Immature natural killer cell (primary cell): ENCODE results near the gene NSMF. TPM values are rescaled to one million over a fixed set of nuclear protein-coding genes. Genes with fewer than 3 reads are reported as not detected.

ENCODE experiments used
- DNase-seq, 3 donors: peaks; one replicate each; pipeline ENCODE4 v3.0.0; 2022; ENCODE audit warnings: mixed read lengths in 1 of 3
- H3K27ac Mint-ChIP-seq, 6 donors: one replicate each; pipeline ENCODE4 v1.8.0; 2020; ENCODE audit warnings: mixed read lengths in 6 of 6, mild to moderate bottlenecking in 5 of 6, inconsistent platforms in 4 of 6, moderate library complexity in 3 of 6
- H3K27me3 Mint-ChIP-seq, 3 donors: one replicate each; pipeline ENCODE4 v1.8.0; 2020 to 2021; ENCODE audit warnings: low read depth in 3 of 3, mild to moderate bottlenecking in 3 of 3, mixed read lengths in 3 of 3, moderate library complexity in 3 of 3, inconsistent platforms in 1 of 3
- H3K36me3 Mint-ChIP-seq, 3 donors: one replicate each; pipeline ENCODE4 v1.8.0; 2020; ENCODE audit warnings: mixed read lengths in 3 of 3, inconsistent platforms in 2 of 3, mild to moderate bottlenecking in 2 of 3
- H3K4me1 Mint-ChIP-seq, 2 donors: one replicate each; pipeline ENCODE4 v1.8.0; 2020; ENCODE audit warnings: inconsistent platforms in 2 of 2, mild to moderate bottlenecking in 2 of 2, mixed read lengths in 2 of 2, moderate library complexity in 1 of 2
- H3K4me3 Mint-ChIP-seq, 5 donors: one replicate each; pipeline ENCODE4 v1.8.0; 2020; ENCODE audit warnings: mild to moderate bottlenecking in 5 of 5, mixed read lengths in 5 of 5, inconsistent platforms in 3 of 5, moderate library complexity in 3 of 5
- H3K9me3 Mint-ChIP-seq, 6 donors: one replicate each; pipeline ENCODE4 v1.8.0; 2020; ENCODE audit warnings: mild to moderate bottlenecking in 6 of 6, mixed read lengths in 6 of 6, inconsistent platforms in 4 of 6, moderate library complexity in 3 of 6
- polyA plus RNA-seq, 3 donors: library from polyadenylated mRNA; unstranded; fragments of 300-500 nt; fragmentation: Illumina TruSeq; gene quantifications; one replicate each; pipeline ENCODE4 v1.2.3, GENCODE V29; 2021

Gene NSMF
- polyA plus RNA-seq, 3 donors from 2014 or later: 9.4 to 14.3 (median 9.6) TPM

DNA sequence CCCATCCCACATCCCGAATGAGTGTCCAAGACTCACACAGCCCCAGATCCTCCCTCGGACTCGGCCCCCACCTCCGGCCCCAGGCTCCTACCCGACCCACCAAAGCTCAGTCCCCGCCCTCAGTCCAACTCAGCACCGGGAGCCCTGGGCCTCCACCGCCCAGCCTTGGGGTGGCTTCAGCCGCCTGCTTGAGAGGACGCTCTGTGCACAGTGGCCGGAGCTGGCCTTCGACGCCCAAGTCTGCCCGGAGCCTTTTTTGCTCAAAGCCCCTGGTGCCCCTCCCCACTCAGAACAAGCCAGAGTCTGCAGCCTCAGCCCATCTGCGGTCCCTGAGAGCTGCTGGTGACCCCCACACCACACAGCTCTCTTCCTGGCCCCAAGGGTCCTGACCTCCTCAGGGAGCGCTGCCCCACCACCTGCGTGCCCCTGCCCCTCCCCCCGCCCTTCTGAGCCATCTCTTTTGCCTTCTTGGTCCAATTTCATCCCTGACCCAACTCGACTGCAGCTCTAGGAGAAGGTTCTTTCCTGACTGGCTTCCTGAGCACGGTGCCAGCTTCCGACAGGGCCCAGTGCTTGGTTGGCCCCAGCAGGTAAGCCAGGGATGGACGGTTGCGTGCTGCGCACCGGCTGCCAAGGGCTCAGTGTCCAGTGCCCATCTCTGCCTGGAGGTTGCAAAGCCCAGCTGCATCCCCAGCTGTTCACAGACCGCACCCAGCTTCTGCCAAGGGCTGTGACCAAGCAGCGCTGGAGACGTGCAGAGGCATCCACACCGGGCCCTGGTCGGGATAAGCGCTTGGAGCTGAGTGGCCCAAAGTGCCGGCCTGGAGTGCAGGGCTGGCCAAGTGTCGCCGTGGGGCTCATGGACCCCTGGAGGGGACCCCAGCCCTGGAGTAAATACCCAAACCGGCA, 27.7 kb upstream of the NSMF start:
- Mint-ChIP-seq H3K4me3 (no peak overlapping the region), H3K27me3 (peaks cover 0 to 4% (median 4%) of the 10 kb centered on the region in 3 donors), H3K4me1 (peaks cover 0 to 5% of the 10 kb centered on the region in 2 donors), H3K9me3 (no peaks in the 10 kb centered on the region), H3K36me3 (no peaks in the 10 kb centered on the region), H3K27ac (no peak overlapping the region)
- no peak for DNase-seq

DNA sequence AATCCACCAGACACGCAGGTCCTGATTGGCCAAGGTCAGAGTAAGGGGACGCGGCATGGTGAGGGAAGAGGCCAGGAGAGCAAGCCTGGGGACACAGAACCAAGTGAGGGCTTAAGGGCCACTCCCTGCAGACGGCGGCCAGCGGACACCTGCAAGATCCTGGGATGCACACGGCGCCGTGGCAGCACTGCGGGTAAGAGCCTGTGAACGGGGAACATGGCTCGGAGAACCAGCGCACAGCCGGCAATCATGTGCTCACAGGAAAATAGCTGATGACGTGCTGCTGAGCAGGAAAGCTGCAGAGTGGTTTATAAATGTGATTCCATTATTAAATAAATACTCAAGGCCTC, 27.0 kb upstream of the NSMF start:
- H3K27me3 Mint-ChIP-seq: peaks cover 0 to 4% (median 4%) of the 10 kb centered on the region in 3 donors
- H3K4me1 Mint-ChIP-seq: peaks cover 0 to 11% of the 10 kb centered on the region in 2 donors
- H3K4me3 Mint-ChIP-seq: no peak overlapping the region
- H3K36me3 Mint-ChIP-seq: no peaks in the 10 kb centered on the region
- no peak overlapping the region for H3K27ac Mint-ChIP-seq
- no peak for DNase-seq
- no peaks in the 10 kb centered on the region for H3K9me3 Mint-ChIP-seq

DNA sequence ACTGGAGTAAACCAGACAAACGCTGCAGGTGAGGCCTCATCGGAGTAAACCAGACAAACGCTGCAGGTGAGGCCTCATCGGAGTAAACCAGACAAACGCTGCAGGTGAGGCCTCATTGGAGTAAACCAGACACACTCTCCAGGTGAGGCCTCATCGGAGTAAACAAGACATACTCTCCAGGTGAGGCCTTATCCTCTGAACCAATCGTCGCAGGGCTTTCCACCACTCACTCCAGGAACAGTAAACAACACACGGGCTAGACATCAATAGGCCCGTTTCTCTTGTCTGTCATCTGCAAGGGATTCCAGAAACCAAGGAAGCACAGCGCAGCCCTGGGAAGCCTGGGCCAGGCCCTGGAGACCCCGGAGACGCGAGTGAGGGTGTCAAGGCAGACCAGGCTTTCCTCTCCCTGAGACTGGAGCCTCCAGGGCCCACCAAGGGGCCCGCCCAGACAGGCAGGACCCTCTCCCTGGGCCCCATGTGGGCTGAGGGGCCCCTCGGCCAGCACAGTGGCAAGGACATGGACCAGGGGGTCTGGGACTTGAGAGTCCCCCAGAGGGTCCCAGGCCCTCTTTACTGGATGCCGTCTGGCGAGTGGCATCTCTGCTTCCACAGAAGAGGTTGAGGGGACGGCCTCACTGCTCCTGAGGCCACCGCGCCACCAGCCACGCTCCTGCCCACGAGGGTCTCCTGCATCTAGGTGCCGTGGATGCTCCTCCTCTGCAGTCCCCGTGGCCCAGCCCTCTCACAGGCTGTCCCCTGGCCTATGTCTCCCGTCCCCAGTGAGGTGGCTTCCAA, 26.4 kb upstream of the NSMF start:
- no peak for DNase-seq
- Mint-ChIP-seq H3K27ac (no peak overlapping the region), H3K27me3 (peaks cover 0 to 4% (median 4%) of the 10 kb centered on the region in 3 donors), H3K9me3 (no peaks in the 10 kb centered on the region), H3K4me3 (no peak overlapping the region), H3K36me3 (no peaks in the 10 kb centered on the region), H3K4me1 (peaks cover 0 to 11% of the 10 kb centered on the region in 2 donors)

DNA sequence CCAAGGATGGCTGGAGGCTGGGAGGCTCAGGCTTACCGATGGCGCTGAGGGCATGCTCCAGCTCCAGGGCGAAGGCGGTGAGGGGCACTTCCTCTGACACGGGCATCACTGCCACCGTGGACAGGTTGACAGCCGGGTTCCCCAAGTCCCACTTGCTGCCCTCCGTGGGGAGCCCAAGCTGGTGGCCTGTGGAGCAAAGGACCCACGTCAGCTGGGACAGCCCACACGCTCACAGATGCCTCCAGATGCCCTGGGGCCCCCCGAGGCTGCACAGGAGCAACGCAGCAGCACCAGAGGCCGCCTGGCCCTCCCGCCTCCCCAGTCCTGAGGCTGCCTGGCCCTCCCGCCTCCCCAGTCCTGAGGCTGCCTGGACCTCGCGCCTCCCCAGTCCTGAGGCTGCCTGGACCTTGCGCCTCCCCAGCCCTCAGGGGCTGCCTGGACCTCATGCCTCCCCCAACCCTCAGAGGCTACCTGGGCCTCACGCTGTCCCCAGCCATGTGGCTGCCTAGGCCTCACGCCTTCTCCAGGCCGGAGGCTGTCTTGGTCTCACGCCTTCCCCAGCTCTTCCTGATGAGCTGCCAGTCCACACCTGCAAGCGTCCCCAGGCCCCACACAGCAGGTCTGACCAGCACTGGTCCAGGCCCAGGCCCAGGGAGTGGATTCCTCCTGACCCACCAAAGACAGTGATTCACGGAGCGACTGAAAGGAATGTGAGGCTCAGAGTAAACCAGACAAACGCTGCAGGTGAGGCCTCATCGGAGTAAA, 25.6 kb upstream of the NSMF start:
- Mint-ChIP-seq H3K36me3 (no peaks in the 10 kb centered on the region), H3K27me3 (peaks cover 0 to 4% (median 2%) of the 10 kb centered on the region in 3 donors), H3K9me3 (no peaks in the 10 kb centered on the region), H3K27ac (no peak overlapping the region), H3K4me1 (peaks cover 0 to 11% of the 10 kb centered on the region in 2 donors), H3K4me3 (no peak overlapping the region)
- DNase-seq: no peak

DNA sequence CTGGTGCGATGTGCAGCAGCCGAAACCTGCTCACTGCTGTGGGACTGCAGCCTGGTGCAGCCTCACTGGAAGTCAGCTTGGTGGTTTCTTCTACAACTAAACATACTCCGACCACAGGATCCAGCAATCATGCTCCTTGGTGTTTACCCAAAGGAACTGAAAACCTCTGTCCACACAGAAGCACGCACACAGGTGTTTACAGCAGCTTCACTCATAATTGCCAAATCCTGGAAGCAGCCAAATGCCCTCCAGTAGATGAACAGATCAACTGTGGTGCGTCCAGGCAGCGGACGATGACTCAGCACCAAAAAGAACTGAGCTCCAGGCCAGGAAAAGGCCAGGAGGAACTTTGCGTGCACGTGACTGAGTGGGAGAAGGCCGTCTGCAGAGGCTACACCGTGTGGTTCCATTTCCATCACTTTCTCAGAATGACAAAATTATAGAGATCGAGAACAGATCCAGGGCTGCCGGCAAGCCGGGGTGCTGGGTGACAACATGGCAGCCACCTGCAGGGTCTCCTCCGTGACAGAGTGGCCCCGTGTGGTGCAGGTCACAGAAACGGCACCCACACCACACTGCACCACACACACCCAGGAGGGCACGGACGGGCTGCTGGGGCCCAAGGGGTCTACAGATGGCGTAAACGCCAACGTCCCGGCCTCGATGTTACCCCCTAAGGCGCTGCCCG, 23.1 kb upstream of the NSMF start:
- H3K27me3 Mint-ChIP-seq: peaks cover 0 to 2% (median 0%) of the 10 kb centered on the region in 3 donors
- peaks cover 0 to 3% (median 0%) of the 10 kb centered on the region in 3 donors for H3K36me3 Mint-ChIP-seq
- H3K9me3 Mint-ChIP-seq: no peaks in the 10 kb centered on the region
- no peak for DNase-seq
- peak overlapping the region in 1 of 6 donors; percentile 61 for H3K27ac Mint-ChIP-seq
- peaks cover 0 to 11% of the 10 kb centered on the region in 2 donors for H3K4me1 Mint-ChIP-seq
- no peak overlapping the region for H3K4me3 Mint-ChIP-seq

DNA sequence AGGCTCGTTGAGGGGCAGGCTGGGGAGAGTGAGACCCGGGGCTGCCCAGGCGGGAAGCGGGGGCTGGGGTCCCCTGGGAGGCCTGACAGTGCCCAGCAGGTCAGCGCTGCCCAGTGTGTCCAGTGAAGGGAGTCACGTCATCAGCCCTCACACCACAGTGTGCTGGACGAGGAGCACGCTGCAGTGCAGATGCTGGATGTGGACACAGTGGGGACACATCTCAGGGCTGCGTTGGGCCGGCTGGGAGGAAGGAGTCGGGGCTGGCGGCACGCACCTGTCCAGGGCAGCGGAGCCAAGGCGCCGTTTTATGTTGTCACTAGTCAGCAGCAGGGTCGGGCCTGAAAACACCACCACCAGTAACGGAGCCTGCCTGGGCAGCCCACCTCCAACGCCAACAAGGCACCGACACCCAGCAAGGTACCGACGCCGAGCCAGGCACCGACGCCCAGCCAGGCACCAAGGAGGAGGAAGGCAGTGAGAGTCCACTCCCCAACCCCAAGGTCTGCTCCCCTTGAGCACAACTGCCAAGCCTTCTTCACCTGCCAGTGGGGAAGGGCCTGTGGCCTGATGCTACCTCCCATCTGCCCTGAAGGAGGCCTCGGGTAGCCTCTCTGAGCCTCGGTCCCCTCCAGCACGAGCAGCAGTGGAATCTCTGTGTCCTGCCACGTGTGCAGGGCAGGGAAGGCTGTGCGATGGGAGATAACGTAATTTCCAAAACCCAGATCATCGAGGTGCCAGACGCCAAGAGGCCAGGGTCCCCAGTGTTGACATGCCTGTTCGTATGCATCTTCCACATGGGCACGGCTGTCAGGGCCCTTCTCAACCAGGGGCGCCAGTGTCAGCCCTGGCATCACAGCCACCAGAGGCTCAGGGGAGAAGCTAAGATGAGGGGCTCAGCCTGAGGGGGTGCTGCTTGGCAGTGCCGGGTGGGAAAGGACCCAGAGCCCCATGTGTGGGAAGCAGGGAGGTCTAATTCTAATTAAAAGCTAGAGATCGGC, 21.9 kb upstream of the NSMF start:
- Mint-ChIP-seq H3K27ac (no peak overlapping the region), H3K4me3 (no peak overlapping the region), H3K36me3 (peaks cover 0 to 3% (median 1%) of the 10 kb centered on the region in 3 donors), H3K27me3 (peaks cover 0 to 2% (median 0%) of the 10 kb centered on the region in 3 donors), H3K9me3 (peaks cover 0 to 2% (median under 1%) of the 10 kb centered on the region in 6 donors), H3K4me1 (peaks cover 0 to 11% of the 10 kb centered on the region in 2 donors)
- no peak for DNase-seq

DNA sequence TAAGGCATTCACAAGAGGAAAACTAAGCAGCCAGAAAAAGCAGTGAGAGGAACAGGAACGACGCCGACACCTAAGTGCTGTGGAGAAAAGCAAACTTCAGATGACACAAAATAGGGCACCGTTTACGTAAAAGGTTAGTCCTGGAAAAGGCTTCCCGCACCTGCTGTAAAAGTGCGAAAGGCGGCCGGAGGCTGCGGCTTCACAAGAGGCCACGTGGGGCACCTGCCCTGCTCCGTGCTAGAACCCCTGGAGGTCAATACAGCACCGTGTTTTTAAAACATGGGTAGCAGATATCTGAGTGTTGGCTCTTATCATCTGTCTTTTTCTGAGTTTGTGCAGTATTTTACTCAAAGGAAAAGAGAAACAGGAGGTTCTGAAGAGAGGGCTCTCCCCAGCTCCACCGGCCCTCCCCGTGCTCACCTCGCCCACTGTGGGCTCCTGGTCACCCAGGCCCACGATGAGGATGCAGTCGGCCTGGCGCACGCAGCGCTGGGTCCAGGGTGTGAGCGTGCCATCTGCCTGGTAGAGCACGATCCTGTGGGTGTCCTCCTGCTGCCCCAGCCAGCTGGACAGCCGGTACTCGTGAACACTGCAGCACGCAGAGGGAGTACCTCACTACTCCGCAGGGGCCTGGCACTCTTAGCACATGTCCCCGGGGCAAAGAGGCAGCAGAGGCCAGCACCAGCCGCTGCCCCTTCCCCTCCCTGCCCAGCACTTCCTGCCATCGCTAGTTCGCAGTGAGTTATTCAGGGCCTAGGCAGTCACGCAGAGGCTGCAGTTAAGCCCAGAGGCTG, 21.0 kb upstream of the NSMF start:
- Mint-ChIP-seq H3K9me3 (peaks cover 0 to 7% (median 5%) of the 10 kb centered on the region in 6 donors), H3K27me3 (peaks cover 0 to 2% (median 0%) of the 10 kb centered on the region in 3 donors), H3K4me3 (no peak overlapping the region), H3K27ac (no peak overlapping the region), H3K36me3 (peaks cover 0 to 8% (median 6%) of the 10 kb centered on the region in 3 donors), H3K4me1 (peaks cover 0 to 11% of the 10 kb centered on the region in 2 donors)
- no peak for DNase-seq

DNA sequence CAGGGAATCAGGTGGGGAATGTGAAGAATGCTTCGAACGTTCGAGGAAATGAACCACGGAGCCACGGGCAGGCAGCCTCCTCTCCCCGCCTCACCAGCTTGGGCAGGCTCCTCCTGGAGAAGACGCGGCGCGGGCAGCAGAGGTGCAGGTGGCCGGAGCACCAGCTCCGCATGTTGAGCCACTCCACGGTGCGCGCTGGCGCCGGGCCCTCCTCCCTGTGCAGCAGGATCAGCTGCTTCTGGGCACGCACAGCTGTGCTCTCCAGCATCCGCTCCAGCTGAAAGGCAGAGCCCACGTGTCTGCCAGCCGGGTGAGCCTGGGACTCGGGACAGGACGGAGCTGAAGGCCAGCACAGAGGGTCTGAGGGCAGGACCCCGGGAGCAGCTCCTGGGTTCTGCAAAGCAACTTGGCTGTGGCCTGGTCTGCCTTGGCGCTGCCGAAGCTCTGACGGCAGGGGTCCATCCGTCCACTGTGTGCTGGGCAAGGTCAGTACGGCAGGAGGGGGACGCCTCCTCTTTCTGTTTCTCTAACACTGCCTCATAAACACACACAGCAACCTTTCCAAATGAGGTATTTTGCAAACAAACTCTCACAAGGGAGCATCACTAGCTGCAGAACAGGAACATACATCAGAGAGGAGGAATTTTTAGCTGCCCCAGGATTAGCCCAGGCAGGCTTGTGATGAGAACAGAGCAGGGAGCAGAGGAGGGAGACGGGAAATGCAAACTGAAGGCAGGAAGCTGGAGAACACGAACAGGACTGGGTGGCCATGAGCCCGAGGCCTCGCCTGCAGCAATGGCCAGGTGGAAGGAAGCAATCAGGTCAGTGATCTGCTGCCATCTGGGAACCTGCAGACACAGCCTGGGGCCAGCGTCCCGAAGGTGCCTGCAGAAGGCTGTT, 20.1 kb upstream of the NSMF start:
- Mint-ChIP-seq H3K4me1 (peaks cover 0 to 11% of the 10 kb centered on the region in 2 donors), H3K4me3 (no peak overlapping the region), H3K9me3 (peaks cover 0 to 11% (median 5%) of the 10 kb centered on the region in 6 donors), H3K36me3 (peaks cover 3 to 12% (median 6%) of the 10 kb centered on the region in 3 donors), H3K27me3 (peaks cover 0 to 2% (median 2%) of the 10 kb centered on the region in 3 donors), H3K27ac (no peak overlapping the region)
- DNase-seq: no peak

DNA sequence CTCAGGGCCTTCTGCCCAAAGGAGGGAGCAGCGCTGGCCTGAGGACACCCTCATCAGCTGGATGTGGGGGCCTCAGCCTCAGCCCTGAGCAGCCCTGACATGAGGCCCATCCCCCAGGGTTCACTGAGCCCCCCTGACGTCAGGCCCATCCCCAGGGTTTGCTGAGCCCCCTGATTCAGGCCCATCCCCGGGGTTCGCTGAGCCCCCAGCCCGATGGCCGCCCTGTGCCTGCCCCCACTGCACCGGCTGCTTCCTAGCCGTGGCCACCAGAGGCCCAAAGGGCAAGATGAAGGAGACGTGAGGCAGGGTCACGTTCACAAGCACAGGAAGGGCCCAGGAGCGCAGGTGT, 19.5 kb upstream of the NSMF start:
- Mint-ChIP-seq H3K9me3 (peaks cover 0 to 13% (median 5%) of the 10 kb centered on the region in 6 donors), H3K4me3 (no peak overlapping the region), H3K36me3 (peaks cover 3 to 14% (median 6%) of the 10 kb centered on the region in 3 donors), H3K27me3 (peaks cover 0 to 3% (median 2%) of the 10 kb centered on the region in 3 donors), H3K4me1 (peaks cover 0 to 11% of the 10 kb centered on the region in 2 donors), H3K27ac (no peak overlapping the region)
- DNase-seq: no peak

DNA sequence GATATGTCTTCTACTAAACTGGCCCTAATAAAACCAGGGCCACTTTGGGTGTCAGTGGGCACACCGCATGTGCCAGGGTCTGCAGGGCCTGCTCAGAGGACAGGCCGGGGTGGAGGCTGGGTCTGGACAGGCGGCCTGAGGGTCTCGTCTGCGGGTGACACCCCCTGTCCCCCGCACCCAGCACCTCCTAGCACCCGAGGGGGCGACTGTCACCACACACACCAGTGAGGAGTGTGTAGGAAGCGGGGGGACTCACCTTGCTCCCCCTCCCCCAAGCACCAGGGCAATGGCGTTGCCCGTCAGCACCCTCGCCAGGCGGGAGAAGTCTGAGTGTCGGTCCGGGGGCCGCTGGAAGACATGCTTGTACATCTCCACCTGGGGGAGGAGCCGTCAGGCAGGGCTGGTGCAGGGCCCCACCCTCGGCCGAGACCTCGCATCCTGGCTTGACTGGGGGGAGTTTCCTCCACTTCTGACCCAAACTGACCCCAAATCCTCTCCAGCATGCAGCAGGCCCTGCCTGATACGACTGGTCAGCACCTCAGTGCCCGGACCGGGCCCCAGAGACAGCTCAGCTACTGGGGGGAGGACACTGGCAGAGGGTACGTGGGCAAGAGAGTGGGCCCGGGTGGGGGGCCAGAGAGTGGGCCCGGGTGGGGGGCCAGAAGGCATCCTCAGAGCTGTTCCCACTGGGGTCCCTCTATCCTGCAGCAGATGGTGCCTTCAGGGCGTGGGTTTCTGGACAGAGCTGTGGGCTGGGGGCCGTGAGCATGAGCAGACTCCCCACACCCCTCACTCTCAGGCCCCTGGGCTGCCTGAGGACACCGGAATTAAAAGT, 18.9 kb upstream of the NSMF start:
- Mint-ChIP-seq H3K4me1 (peaks cover 0 to 11% of the 10 kb centered on the region in 2 donors), H3K4me3 (no peak overlapping the region), H3K9me3 (peaks cover 0 to 13% (median 6%) of the 10 kb centered on the region in 6 donors), H3K27me3 (peaks cover 0 to 3% (median 2%) of the 10 kb centered on the region in 3 donors), H3K36me3 (peaks cover 3 to 14% (median 6%) of the 10 kb centered on the region in 3 donors), H3K27ac (no peak overlapping the region)
- DNase-seq: no peak
